Fibroblast of lung (primary cell): ENCODE data around the gene ZNF282.

Experiments used
- CTCF ChIP-seq, 2 donors: IDR thresholded peaks in 1 of 2; conservative IDR thresholded peaks in 1 of 2; 1 replicate in 1 of 2; 2 replicates in 1 of 2; pipeline ENCODE4 v1.5.1; 2011 to 2012; ENCODE audit warnings: low read length in 2 of 2, control low read depth in 1 of 2, inconsistent platforms in 1 of 2, low read depth in 1 of 2, mild to moderate bottlenecking in 1 of 2
- EZH2 ChIP-seq: IDR thresholded peaks from 2 replicates; pipeline ENCODE4 v1.5.1; 2012; ENCODE audit warnings: low read length, control low read depth, mild to moderate bottlenecking; ENCODE audit errors: missing control alignments

GRCh38 chr7:149205690-149206381 is 10.5 kb downstream of the ZNF282 start:
- no peak for TF ChIP-seq CTCF (conservative IDR thresholded peaks at IDR 0.05 in 1 of 2, IDR thresholded peaks at IDR 0.05 in 1 of 2; ENCODE audit: low read depth in 1 of 2, low read length in 2 of 2)
- TF ChIP-seq EZH2, result no peak
